DMS153 (cell line): ENCODE data around the gene SLCO4A1.

Experiments used
- DNase-seq: peaks from one replicate; lab custom pipeline; 2025; lab: John Stamatoyannopoulos, UW

The SLCO4A1 gene

DNA sequence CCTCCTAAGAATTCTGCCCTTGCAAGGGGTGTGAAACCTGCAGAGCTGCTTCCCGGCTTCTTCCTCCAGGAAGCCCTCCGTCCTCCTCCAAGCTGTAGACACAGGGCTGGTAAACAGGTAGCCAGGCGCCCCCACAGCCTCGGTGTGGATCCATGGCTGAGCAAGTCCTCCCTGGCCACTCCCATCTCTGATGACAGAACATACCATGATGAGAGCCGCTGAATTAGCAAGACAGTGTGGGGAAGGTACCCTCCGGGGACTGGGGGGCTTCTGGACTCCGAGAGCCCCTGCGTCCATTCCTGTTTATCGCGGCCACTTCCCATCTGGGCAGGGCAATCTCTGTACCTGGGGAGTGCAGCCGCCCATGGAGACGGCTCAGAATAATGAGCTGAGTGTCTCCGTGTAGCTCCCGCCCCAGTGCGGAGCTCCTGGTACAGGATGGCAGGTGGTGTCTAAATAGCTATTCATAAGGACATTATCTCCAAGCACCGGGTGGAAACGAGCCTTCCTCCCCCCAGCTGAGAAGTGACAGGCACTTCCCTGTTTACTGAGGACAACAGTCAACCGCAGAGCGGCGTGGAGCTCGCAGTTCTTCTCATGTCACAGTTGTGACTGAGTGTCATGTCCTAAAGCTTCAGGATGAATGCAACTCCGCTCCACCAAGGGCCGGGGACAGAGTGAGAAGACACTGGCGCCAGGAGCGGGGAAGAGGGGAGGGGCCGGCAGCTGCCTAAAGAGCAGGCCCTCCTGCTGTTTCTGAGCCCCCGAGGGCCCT, 43.7 kb downstream of the SLCO4A1 start:
- peak; percentile 98 for DNase-seq

DNA sequence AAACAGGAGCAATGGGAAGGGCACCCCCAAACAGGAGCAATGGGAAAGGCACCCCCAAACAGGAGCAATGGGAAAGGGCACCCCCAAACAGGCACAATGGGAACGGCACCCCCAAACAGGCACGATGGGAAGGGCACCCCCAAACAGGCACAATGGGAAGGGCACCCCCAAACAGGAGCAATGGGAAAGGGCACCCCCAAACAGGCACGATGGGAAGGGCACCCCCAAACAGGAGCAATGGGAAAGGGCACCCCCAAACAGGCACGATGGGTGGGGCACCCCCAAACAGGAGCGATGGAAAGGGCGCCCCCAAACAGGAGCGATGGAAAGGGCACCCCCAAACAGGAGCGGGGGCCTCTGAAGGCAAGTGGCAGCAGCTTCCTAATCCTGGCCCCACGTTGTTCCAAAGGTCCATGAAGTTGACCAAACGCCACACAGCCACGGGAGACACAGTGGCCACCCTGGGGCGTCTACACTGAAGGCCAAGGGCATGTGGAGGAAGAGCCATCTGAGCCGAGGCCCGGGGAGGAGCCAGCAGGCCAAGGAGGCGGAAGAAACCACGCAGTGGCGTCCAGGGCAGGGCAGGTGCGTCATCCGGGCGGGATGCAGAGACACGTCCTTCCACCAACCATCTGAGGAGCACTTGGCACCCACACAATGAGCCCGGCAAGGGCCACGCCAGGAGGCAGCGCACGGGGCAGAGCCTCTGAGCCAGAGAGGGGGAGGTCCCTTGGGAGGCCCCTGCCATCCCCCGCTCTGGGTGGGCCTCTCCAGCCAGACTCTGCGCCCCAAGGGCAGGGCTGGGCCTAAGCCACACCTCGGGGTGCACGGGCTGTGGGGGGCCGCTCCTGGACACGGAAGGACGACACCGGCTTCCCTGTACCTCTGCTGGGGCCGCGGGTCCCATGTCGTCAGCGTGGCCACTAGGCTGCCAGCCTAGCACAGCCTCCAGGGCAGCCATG, 44.8 kb downstream of the SLCO4A1 start:
- DNase-seq = no peak

DNA sequence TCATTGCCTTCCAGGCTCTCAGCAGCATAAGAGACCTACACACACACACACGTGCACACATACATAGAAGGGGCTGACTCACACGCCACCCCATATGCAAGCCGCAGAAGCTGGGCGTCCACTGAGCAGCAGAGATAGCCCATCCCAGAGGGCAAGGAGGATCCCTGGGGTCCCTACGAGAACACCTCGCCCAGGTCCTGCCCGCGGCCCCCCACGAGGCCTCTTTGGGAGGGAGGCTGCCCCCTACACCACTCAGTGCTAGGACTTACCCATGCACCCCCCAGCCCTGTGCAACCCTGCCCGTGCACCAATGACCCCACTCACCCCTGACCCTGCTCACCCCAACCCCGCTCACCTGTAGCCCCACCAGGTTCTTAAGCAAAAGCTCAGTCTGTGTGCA, 45.8 kb downstream of the SLCO4A1 start:
- DNase-seq = no peak

DNA sequence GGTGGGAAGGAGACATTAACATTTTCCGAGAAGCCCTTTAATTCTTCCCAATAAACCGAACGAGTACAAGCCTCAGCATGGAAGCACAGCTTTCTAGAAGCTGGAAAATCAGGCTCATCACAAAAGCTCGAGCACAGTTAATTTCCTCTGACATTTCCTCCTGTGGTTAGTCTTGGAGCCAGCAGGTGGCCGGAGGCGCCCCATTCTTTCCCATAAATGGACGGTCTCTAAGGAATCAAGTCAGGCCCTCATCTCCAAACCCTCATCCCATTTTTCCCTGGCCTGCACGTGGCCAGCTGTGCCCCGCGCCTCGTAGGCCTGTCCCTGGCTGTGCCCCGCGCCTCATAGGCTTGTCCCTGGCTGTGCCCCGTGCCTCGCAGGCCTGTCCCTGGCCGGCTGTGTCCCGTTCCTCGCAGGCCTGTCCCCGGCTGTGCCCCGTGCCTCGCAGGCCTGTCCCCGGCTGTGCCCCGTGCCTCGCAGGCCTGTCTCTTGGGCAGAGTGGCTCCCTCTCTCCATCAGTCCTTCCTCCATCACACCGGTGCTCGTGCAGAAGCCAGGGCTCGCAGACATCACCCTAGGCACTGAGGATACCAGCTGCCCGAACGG, 46.7 kb downstream of the SLCO4A1 start:
- peak; percentile 37 for DNase-seq

DNA sequence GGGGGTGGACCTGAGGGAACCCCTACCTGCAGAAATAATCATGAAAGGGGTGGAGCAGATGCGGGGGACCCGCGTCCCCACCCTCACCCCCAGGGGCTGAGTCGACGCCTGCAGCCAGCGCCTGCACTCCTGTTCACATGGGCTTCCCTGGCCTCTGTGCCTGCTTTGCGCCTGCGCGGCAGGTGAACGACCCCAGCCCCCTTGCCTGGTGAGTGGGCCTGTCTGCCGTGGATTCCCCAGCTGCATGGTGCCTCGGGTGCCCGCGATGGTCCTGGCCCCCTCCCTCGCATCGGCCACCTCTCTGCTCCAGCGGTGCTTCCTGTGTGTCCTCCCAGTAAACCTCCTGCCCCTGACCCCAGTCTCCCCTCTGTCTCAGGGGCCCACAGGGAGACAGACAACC, 47.6 kb downstream of the SLCO4A1 start:
- no peak for DNase-seq

DNA sequence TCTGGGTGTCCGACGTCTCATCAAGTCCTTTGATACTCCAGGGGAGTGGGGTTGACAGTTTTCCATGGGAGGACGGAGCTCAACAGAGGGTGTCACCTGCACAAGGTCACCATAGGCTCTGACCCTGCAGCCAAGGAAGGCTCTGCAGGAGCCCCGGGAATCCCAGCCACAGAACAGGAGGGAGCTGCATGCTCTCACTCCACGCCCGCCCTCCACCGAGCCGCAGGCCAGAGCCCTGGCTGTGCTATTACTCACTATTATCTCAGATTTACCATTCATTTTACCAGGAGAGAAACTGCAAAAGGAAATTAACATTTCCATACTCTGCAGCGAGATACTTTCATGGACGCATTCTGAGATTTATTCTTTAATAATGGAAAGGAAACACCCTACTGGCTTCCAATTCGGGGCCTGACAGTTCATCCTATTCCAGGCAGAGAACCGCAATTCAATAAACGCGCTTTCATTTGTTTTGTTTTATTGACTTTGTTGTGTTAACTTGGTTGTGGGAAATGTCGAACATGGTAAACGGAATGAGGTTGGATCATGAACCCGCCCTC, 48.0 kb downstream of the SLCO4A1 start:
- no peak for DNase-seq

DNA sequence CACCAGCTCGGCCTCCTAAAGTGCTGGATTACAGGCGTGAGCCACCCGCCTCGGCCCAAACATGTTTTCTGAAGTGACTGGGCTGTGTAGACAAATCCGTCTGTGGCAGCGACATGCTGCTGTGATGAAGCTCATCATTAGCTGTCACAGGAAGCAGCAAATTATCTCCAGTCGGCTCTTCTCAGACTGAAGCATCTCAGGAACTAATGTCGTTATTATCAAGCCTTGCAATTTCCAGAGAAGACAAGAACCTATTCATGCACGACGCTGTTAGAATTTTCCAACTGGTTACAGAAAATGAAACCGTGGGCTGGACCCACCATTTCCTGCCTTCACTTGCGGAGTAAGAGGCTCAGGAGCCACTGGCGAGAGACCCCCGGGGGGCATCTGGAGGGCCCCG, 49.2 kb downstream of the SLCO4A1 start:
- no peak for DNase-seq

DNA sequence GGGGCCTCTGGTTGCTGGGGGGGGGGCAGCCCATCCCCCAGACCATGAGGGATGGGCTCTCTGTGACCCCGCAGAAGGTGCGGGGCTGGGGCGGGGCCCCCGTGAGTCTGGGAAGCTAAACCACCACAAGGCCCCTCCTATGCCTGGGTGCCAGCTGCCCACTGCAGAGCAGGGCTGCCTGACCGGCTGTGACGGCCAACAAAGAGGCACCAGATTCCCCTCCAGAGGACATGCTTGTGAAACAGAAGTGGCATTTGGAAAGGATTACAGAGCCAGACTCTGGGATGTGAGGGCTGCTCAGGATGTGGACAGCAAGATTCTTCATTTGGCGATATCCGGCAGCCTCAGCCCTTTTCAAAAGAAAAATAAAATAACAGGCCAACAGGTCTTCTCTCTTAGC, 49.9 kb downstream of the SLCO4A1 start:
- no peak for DNase-seq

DNA sequence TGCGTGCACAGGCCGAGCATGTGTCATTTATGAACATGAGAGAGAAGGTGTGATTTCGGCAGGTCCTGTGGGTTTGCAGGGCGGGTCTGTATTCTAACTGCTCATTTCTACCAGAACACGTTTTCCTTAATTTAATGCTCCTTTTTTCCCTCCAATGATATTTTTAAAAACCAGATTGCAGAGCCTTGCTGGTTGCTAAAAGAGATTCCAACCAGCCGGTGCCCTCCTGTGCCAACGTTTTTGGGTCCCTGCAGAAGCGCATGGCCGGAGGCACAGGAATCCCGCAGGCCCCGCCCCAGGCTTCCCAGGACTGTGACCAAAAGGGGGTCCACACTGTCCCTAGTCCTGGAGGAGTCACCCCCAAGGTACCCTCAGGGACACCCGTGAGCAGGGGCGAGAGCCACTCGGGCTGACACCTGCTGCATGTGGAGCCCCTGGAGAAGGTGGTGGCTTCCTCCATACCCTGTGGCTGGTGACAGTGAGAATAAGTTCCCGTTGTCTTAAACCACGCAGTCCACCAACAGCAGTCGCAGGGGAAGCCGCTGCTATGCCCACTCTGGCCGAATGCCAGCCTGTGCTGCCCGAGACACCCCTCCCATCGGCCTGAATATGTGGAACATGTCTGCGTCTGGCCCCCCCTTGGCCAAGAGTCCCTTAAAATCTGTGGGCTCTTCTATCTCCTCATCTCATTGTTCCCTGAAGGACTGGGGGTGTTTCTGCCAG, 50.7 kb downstream of the SLCO4A1 start:
- no peak for DNase-seq

DNA sequence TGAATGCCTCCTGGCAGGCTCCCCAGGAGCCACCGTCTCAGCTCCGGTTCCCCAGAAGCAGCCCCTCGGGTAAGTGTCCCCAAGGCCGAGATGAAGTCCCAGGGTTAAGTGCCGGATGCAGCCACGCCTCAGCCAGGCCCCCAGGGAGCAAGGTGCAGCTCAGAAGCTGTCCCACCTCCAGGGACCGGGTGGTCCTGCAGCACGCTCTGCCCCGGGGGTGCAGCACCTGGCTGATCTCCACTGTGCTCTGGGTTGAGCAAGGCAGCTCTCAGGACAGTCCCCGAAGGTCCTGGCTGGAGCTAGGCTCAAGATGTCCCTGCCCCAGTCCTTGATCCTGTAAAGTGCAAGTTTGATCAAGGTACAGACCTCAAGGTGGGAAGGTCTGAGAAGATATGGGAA, 51.2 kb downstream of the SLCO4A1 start:
- no peak for DNase-seq

DNA sequence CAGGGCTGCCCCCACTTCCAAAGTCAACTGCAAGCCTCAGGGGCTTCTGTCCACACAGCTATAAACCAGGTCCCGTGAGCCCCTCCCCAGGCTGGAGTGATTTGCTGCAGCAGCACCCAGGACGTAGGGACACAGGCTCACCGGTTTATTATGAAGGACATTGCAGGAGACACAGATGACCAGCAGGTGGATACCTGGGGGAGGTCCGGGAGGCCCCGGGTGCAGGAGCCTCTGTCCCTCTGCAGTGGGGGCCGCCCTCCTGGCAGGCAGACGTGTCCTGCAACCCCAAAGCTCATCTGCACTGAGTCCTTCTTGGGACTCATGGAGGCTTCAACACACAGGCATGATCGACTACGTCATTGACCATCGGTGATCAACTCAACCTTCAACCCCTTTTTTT, 51.8 kb downstream of the SLCO4A1 start:
- DNase-seq = no peak

DNA sequence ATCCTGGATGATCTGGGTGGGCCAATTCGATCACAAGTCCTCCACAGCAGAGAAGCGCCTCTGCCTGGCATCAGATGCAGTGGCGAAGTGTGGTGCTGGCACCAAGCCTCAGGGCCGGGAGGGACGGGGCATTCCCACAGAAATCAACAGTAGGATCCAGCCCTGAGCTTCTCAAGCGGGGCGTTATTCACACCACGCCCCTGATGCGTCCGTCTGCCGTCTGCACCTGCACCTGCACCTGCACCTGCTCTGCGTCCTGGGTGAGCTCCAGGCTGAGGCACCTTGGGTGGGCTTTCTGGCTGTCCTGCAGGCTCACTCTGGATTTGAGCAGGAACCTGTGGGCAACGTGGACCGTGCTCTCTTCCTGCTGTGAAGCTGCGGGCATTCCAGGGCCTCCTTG, 52.6 kb downstream of the SLCO4A1 start:
- DNase-seq = peak; percentile 55

DNA sequence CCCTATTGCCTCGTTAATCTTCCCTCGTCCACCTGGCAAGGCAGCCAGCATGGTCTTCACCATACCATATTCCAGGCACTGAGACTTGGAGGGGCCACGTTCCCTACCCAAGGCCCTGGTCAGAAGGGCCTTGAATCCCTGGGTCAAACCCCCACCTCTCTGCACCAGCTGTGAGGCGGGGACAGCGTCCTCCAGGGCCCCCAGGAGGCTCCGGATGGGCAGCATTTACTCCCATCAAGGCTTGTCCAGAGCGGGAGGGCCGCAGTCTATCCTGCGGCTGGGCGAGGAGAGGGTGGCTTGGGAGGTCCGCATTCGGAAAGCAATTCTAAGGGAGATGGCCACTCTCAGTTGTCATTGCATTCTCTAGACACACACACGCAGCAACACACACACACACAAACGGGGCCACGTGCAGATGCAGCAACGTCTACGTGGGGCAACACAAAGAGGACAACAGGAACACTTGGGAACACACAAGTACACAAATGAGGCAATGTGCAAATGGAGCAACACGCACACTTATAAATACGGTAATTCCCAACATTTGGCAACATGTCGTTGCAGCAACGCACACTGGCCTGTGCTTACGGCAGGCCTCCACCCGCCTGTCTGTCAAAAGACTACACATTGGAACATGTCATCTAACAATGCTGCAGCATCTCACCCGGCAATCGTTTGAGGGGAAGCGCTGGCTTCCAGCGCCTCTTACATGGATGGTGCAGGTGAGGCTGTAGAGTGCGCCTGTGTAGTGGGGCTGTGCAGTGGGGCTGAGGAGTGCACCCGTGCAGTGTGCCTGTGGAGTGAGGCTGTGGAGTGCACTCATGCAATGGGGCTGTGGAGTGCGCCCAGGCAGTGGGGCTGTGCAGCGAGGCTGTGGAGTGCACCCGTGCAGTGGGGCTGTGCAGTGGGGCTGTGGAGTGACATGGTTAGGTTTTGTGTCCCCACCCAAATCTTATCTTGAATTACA, 53.4 kb downstream of the SLCO4A1 start:
- peak; percentile 32 for DNase-seq

DNA sequence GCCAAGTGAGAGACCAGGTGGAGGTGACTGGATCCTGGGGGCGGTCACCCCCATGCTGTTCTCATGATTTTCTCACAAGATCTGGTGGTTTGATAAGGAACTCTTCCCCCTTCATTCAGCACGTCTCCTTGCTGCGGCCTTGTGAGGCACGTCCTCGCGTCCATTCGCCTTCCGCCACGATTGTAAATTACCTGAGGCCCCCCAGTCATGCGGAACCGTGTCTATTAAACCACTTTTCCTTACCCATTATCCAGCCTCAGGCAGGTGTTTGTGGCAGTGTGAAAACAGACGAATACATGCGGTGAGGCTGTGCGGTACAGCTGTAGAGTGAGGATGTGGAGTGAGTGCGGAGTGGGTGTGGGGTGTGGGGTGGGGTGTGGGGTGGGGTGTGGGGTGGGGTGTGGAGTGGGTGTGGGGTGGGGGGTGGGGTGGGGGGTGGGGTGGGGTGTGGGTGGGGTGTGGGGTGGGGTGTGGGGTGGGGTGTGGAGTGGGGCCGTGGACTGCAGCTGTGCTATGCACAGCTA, 54.2 kb downstream of the SLCO4A1 start:
- no peak for DNase-seq

DNA sequence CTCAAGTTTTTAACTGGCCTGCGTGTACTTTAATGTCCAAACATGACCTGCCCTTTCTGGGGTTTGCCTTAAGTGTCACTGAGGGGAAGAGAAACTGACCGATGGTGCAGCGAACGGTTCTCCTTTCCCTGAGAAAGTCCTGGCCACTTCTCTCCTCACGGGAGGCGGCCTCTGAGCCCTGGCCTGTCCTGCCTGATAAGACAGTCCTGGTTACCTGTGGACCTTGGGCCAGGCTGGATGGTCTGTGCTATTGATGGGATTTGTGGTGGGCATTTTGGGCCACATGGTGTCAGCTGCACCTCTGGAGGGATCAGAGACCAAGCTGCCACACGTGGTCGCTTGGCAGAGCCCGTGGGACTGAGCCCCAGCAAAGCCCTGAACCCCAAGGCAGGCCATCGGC, 54.7 kb downstream of the SLCO4A1 start:
- no peak for DNase-seq

DNA sequence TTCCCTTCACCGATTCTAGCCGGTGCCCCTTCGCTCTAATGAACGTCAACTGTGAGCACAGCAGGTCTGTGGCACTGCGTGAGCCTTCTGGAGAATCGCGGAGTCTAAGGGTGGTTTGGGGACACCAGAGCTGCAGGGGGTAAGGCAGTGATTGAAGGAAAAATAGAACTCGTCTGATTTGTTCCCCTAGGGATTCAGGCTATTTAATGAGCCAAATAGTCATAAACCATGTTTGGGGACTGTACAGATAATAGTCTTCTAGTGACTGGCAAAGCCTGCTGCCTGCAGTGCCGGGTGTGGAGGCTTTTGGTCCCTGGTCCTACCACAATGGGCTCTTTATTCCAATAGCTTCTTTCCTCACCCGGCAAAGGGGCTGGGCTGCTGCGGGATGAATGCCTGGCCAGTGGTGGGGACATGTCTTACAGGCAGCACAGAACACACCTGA, 55.2 kb downstream of the SLCO4A1 start:
- no peak for DNase-seq

DNA sequence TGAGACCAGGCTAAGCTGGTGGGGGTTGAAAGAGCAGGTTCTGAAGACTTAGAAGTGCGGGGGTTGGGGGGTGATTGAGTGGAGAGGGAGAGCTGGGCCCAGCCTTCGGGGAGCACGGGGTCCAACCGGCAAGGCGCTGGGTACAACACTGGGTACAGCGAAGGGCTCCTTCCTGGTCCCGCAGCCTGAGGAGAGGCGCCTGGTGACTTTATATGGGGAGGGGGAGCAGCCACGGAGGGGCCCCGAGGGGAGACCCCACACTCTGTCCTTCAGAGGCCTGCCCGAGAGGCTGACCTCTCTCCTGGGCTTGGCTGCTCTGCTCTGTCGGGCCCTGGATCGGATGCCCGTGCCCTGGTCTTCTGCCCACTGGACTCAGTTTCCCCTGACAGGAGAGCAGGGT, 55.9 kb downstream of the SLCO4A1 start:
- DNase-seq = no peak

DNA sequence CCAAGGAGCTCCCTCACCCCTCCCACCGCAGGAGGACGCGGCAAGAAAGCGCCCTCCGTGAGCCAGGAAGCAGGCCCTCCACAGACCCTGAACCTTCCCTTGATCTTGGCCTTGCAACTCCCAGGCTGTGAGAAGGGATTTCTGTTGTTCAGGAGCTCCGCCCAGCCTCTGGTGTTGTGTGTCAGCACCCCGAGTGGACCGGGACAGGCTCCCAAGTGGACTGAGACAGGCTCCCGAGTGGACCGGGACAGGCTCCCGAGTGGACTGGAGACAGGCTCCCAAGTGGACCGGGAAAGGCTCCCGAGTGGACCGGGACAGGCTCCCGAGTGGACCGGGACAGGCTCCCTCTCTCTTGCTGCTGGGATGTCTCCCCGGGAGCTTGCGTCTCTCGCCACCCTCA, 57.0 kb downstream of the SLCO4A1 start:
- no peak for DNase-seq

DNA sequence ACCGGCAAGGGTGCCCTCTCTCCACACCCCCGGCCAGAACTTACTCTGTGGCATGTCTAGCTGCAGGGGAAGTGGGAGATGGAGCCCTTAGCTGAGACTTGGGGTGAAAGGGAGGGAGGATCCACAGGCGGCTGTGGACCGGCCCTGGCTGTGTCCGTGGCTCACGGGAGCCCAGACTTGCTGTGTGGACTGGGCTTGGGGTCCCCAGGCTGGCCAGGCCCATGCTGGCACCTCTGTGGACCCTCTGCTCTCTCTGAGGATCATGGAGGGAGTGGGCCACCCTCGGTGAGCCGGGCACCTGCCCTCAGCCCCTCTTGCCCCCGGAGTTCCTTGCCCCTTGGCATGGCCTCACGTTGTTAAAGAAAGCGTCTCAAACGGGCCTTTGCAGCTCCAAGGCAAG, 57.4 kb downstream of the SLCO4A1 start:
- no peak for DNase-seq

DNA sequence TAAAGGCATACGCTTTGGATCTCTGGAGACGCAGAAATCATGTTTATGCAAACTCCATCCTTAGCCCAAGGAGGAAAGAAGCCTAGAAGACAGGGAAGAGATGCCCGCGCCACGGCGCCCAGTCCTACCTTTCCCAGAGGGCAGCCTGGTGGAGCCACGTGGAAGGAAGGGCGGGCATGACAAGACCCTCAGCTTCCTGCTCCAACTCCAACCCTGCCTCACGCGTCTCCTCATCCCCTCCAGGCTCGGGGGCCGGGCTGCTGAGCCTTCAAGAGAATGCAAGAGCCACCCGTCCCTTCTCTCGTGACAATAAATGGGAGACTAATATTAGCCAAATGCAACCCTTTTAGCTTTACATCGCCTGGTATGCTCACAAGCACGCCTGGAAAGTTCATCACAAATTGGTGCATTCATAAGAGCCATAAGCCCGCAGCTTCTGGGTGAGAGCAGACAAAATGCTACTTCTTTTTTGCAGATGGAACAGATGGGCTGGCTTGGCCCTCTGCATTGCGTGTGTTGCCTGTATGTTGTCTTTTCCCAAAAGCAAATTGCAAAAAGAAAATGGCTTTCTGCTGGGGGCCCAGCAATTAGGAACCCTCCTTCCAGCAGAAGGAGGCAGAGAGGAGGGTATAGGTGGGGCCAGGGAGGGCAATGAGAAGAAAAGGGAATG, 58.1 kb downstream of the SLCO4A1 start:
- DNase-seq = no peak
